Progenitor cell of endocrine pancreas (in vitro differentiated cells): ENCODE data around the gene UIMC1. TPM values are rescaled to one million over a fixed set of nuclear protein-coding genes. Genes with fewer than 3 reads are reported as not detected.

Experiments used
- DNase-seq: peaks from one replicate; pipeline ENCODE4 v3.0.0; 2021; ENCODE audit warnings: low spot score; ENCODE audit not compliant: unreplicated experiment
- H3K27ac Mint-ChIP-seq: 2 replicates; pipeline ENCODE4 v1.8.0; 2021; ENCODE audit warnings: mild to moderate bottlenecking, moderate library complexity, mixed read lengths
- H3K27me3 Mint-ChIP-seq: 2 replicates; pipeline ENCODE4 v1.8.0; 2021; ENCODE audit warnings: mixed read lengths
- H3K36me3 Mint-ChIP-seq: 2 replicates; pipeline ENCODE4 v1.8.0; 2022; ENCODE audit warnings: mixed read lengths; ENCODE audit not compliant: insufficient read depth
- H3K4me1 Mint-ChIP-seq: 2 replicates; pipeline ENCODE4 v1.8.0; 2021; ENCODE audit warnings: low read depth, mixed read lengths
- H3K4me3 Mint-ChIP-seq: 2 replicates; pipeline ENCODE4 v1.8.0; 2021; ENCODE audit warnings: low read depth, mild to moderate bottlenecking, moderate library complexity, mixed read lengths
- H3K9me3 Mint-ChIP-seq: 2 replicates; pipeline ENCODE4 v1.8.0; 2021; ENCODE audit warnings: low read depth, mixed read lengths
- CTCF ChIP-seq: fragments of 200-600 bp; sonication (generic); IDR thresholded peaks from one replicate; pipeline ENCODE4 v1.5.0; 2021; ENCODE audit warnings: antibody characterized with exemption, mild to moderate bottlenecking; ENCODE audit not compliant: unreplicated experiment
- total RNA-seq: library from RNA; stranded (reverse); gene quantifications from 2 replicates; pipeline ENCODE4 v1.2.1, GENCODE V29; 2021

Gene UIMC1
- total RNA-seq, 1 donor from 2014 or later = 47.4 TPM

- no peak for DNase-seq
These were observed 143.4 kb downstream of the UIMC1 start for GRCh38 chr5:176863041-176863764.

DNA sequence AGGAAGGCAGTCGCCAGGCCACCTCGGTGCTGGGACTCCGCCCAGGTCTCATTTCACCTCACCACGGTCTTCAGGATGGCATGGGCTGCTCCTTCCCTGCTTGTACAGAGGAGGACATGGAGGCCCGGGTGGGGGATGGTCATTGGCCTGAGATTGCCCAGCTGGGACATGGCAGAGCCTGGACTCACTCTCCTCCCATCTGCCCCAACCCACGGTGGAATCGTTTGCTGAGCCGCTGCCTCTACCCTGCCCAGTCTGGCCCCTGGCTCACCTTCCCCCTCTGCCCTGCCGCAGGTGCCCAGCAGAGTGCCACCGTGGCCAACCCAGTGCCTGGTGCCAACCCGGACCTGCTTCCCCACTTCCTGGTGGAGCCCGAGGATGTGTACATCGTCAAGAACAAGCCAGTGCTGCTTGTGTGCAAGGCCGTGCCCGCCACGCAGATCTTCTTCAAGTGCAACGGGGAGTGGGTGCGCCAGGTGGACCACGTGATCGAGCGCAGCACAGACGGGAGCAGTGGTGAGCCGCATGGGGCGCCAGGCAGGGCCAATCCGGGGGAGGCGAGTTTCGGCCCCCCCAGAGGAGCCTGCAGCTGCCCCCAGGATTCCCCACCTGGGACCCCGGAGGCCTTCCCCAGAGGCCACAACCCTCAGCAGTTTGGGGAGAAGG lies 144.1 kb downstream of the UIMC1 start:
- no peak for DNase-seq
- H3K4me3 Mint-ChIP-seq = no peak overlapping the region
- H3K27me3 Mint-ChIP-seq = peaks cover 32% of the 10 kb centered on the region
- no peaks in the 10 kb centered on the region for H3K36me3 Mint-ChIP-seq
- H3K27ac Mint-ChIP-seq = no peak overlapping the region
- no peaks in the 10 kb centered on the region for H3K9me3 Mint-ChIP-seq
- H3K4me1 Mint-ChIP-seq = peaks cover 18% of the 10 kb centered on the region
- TF ChIP-seq CTCF = no peak

More at GRCh38 chr5:176863041-176863764, 143.4 kb downstream of the UIMC1 start:
- H3K27me3 Mint-ChIP-seq = peaks cover 26% of the 10 kb centered on the region
- no peak overlapping the region for H3K4me3 Mint-ChIP-seq
- no peaks in the 10 kb centered on the region for H3K36me3 Mint-ChIP-seq
- H3K9me3 Mint-ChIP-seq = no peaks in the 10 kb centered on the region
- H3K4me1 Mint-ChIP-seq = peaks cover 18% of the 10 kb centered on the region
- TF ChIP-seq CTCF = no peak
- no peak overlapping the region for H3K27ac Mint-ChIP-seq

DNA sequence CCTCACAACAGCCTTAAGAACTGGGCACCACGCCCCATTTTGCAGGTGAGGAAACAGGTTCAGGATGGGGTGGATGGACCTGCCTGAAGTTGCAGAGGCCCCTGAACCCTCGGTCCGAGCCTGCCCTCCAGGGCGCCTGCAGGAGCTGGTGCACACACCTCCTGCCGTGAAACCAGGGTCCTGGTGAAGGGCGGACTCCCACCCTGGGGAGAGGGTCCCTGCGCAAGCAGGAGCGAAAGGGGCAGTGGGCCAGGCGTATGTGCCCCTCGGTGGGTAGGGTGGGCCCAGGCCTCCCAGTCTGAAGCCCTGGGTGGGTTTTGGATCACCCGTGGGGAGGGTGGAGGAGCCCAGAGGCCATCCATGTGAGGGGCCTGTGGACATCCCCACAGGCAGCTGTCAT lies 145.3 kb downstream of the UIMC1 start:
- Mint-ChIP-seq H3K27ac (no peak overlapping the region), H3K9me3 (no peaks in the 10 kb centered on the region), H3K4me3 (no peak overlapping the region), H3K27me3 (peaks cover 32% of the 10 kb centered on the region), H3K36me3 (no peaks in the 10 kb centered on the region), H3K4me1 (peaks cover 7% of the 10 kb centered on the region)
- TF ChIP-seq CTCF = no peak
- DNase-seq = no peak

DNA sequence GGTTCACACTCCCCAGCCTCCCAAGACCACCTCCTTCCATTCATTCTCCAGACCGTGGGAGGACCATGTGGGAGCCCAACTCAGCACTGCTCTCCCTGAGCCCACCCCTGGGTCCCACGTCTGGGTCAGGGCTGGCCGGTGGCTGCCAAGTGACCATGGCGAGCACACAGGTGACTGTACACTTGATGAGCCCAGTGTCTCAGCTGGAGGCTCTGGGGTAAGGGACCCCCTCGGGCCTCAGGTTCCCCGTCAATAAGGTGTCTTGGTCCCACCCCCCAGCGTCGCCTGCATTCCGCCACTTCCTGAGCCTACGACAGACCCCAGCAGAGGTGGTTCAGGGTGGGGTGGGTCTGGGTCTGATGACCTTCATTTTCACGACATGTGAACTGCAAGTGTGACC lies 146.2 kb downstream of the UIMC1 start:
- no peaks in the 10 kb centered on the region for H3K36me3 Mint-ChIP-seq
- peaks cover 7% of the 10 kb centered on the region for H3K4me1 Mint-ChIP-seq
- H3K4me3 Mint-ChIP-seq = no peak overlapping the region
- H3K27ac Mint-ChIP-seq = no peak overlapping the region
- peaks cover 27% of the 10 kb centered on the region for H3K27me3 Mint-ChIP-seq
- DNase-seq = no peak
- no peak for TF ChIP-seq CTCF
- no peaks in the 10 kb centered on the region for H3K9me3 Mint-ChIP-seq

DNA sequence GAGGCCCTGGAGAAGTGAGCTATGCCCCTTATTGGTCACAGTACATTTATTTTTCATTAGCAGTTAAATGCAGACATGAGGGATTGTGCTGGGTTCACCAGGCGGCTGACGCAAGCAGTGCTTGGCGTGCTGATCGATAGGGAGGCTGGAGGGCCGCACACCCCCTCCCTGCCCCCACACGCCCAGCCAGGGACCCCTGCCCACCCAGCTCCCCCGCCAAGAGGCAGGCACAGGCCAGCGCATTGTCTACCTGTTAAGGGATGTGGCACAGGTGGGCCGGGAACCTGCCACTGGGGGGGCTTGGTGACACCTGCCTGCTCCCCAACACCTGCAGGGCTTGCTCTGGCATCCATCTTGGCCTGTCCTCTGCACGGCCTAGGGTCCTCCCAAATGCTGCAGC lies 146.7 kb downstream of the UIMC1 start:
- no peaks in the 10 kb centered on the region for H3K9me3 Mint-ChIP-seq
- no peak for DNase-seq
- no peak overlapping the region for H3K27ac Mint-ChIP-seq
- no peak for TF ChIP-seq CTCF
- peaks cover 25% of the 10 kb centered on the region for H3K27me3 Mint-ChIP-seq
- peaks cover 7% of the 10 kb centered on the region for H3K4me1 Mint-ChIP-seq
- no peaks in the 10 kb centered on the region for H3K36me3 Mint-ChIP-seq
- no peak overlapping the region for H3K4me3 Mint-ChIP-seq
